ENCODE data around the gene ANXA6. TPM values are rescaled to one million over a fixed set of nuclear protein-coding genes. Genes with fewer than 3 reads are reported as not detected.

Gene ANXA6
- polyA plus RNA-seq, 3 donors = 60.6 to 124 (median 93.5) TPM

DNA sequence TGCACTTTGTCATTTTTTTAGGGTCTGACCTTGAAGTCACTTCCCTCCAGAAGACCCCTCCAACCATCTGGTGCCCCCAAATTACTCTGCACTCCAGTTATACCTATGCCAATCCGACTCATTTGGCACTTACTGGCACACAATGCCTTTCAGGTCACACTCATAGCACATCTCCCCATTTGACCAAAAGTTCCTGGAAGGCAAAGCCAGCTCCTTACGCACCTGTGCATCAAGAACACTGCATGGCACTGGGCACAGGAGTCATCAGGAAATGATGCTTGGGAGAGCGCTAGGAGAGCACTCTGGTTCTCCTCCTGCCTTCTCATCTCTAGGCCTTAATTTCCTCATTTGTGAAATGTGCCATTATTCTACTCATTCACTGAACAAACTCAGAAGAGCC is 79.6 kb downstream of the ANXA6 start:
- Histone ChIP-seq H4K20me1 (ENCODE audit: insufficient read depth, low read length) (peaks cover 73% of the 10 kb centered on the region), H3K4me2 (replicated peaks; ENCODE audit: extremely low read depth, low read length, poor library complexity, severe bottlenecking) (peak overlapping the region; percentile 79), H2AFZ (ENCODE audit: insufficient read depth, low read depth, low read length, poor library complexity, severe bottlenecking) (no peak overlapping the region), H3K36me3 (replicated peaks in 1 of 2; ENCODE audit: control insufficient read depth in 1 of 2, insufficient read depth in 2 of 2, low read length in 2 of 2) (peaks cover 14 to 42% of the 10 kb centered on the region in 2 donors), H3K27me3 (ENCODE audit: control insufficient read depth in 2 of 2, insufficient read depth in 2 of 2, low read length in 2 of 2) (no peaks in the 10 kb centered on the region), H3K79me2 (ENCODE audit: insufficient read depth, low read length) (peaks cover 93% of the 10 kb centered on the region), H3K27ac (ENCODE audit: low read depth in 1 of 2, low read length in 2 of 2) (peak overlapping the region in 1 of 2 donors; percentile 43), H3K9ac (ENCODE audit: insufficient read depth, low read length, poor library complexity, severe bottlenecking) (no peak overlapping the region), H3K4me3 (replicated peaks in 1 of 3; ENCODE audit: low read depth in 2 of 3, low read length in 3 of 3) (peak overlapping the region in 1 of 3 experiments; percentile 85), H3K4me1 (ENCODE audit: control insufficient read depth in 1 of 2, insufficient read depth in 2 of 2, low read length in 2 of 2) (peaks cover 46 to 67% of the 10 kb centered on the region in 2 donors), H3K9me3 (replicated peaks in 1 of 2; ENCODE audit: control insufficient read depth in 1 of 2, insufficient read depth in 1 of 2, low read length in 2 of 2) (no peaks in the 10 kb centered on the region)
- no peak for DNase-seq
- Mint-ChIP-seq H3K9me3 (no peaks in the 10 kb centered on the region), H3K27me3 (ENCODE audit: low read depth in 3 of 3) (peaks cover 0 to 1% (median 0%) of the 10 kb centered on the region in 3 donors), H3K36me3 (peaks cover 42 to 54% of the 10 kb centered on the region in 2 donors), H3K27ac (peak overlapping the region in 5 of 7 donors; percentile 26 to 96 (median 85)), H3K4me3 (peak overlapping the region; percentile 71 to 72), H3K4me1 (peaks cover 68% of the 10 kb centered on the region)
- intact Hi-C loops (cut with micrococcal nuclease) = loop anchor here in 1 of 2 donors (2.0 kb wide), 1 partner anchor 13 kb away; no protein-coding TSS in a partner anchor
- 68% methylated on average over 2 of the region's 3 CpGs for WGBS (ENCODE audit: insufficient coverage)
- TF ChIP-seq CTCF (IDR thresholded peaks at IDR 0.05) = no peak

DNA sequence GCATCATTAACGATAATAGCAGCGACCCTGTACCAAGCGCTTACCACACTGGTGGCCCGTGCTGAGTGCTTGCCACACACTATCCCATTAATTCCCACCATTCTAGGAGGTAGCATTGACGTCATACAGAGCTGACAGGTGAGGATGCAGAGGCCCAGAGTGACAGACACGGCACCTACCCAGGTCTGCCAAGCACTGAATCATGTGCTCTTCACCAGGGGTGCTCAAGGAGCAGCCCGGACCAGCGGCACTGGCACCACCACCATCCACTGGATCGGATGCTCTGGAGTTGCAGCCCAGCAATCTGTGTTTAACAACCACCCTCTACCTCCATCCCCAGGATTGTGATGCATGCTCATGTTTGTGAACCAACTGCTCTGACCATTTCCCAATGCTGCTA is 80.2 kb downstream of the ANXA6 start:
- Histone ChIP-seq H3K79me2 (ENCODE audit: insufficient read depth, low read length) (peaks cover 95% of the 10 kb centered on the region), H3K4me3 (replicated peaks in 1 of 3; ENCODE audit: low read depth in 2 of 3, low read length in 3 of 3) (no peak overlapping the region), H2AFZ (ENCODE audit: insufficient read depth, low read depth, low read length, poor library complexity, severe bottlenecking) (no peak overlapping the region), H3K27me3 (ENCODE audit: control insufficient read depth in 2 of 2, insufficient read depth in 2 of 2, low read length in 2 of 2) (no peaks in the 10 kb centered on the region), H3K4me2 (replicated peaks; ENCODE audit: extremely low read depth, low read length, poor library complexity, severe bottlenecking) (no peak overlapping the region), H3K9ac (ENCODE audit: insufficient read depth, low read length, poor library complexity, severe bottlenecking) (no peak overlapping the region), H3K36me3 (replicated peaks in 1 of 2; ENCODE audit: control insufficient read depth in 1 of 2, insufficient read depth in 2 of 2, low read length in 2 of 2) (peaks cover 14 to 44% of the 10 kb centered on the region in 2 donors), H3K4me1 (ENCODE audit: control insufficient read depth in 1 of 2, insufficient read depth in 2 of 2, low read length in 2 of 2) (peaks cover 41 to 61% of the 10 kb centered on the region in 2 donors), H4K20me1 (ENCODE audit: insufficient read depth, low read length) (peaks cover 79% of the 10 kb centered on the region), H3K9me3 (replicated peaks in 1 of 2; ENCODE audit: control insufficient read depth in 1 of 2, insufficient read depth in 1 of 2, low read length in 2 of 2) (no peaks in the 10 kb centered on the region), H3K27ac (ENCODE audit: low read depth in 1 of 2, low read length in 2 of 2) (no peak overlapping the region)
- no peaks in the 10 kb centered on the region for H3K9me3 Mint-ChIP-seq
- WGBS (ENCODE audit: insufficient coverage) = 98% methylated on average over 9 of the region's 9 CpGs
- H3K36me3 Mint-ChIP-seq = peaks cover 42 to 58% of the 10 kb centered on the region in 2 donors
- DNase-seq = no peak
- TF ChIP-seq CTCF (IDR thresholded peaks at IDR 0.05) = no peak
- intact Hi-C loops (cut with micrococcal nuclease) = no loop called here
- H3K27ac Mint-ChIP-seq = peak overlapping the region in 2 of 7 donors; percentile 18 to 56
- H3K4me1 Mint-ChIP-seq = peaks cover 63% of the 10 kb centered on the region
- H3K4me3 Mint-ChIP-seq = no peak overlapping the region
- H3K27me3 Mint-ChIP-seq (ENCODE audit: low read depth in 3 of 3) = peaks cover 0 to 1% (median 0%) of the 10 kb centered on the region in 3 donors

Measured in CD14-positive monocyte (primary cell).